B cell (primary cell): ENCODE results near the gene KCNQ1OT1. TPM values are rescaled to one million over a fixed set of nuclear protein-coding genes. Genes with fewer than 3 reads are reported as not detected.

ENCODE experiments used
- ATAC-seq: fragments of 200-7000 bp; cut with Tn5 transposase; one replicate; pipeline ENCODE4 v1.10.0; 2021; ENCODE audit warnings: low read depth, mild to moderate bottlenecking, moderate number of reproducible peaks, moderate library complexity
- CTCF ChIA-PET: fragments of 350-600 bp; sonication (Branson Sonifier 250); formaldehyde crosslinking; loops from one replicate; lab custom pipeline; 2021; ENCODE audit warnings: antibody characterized with exemption, inconsistent platforms; lab: Charles Lee
- POLR2A ChIA-PET: fragments of 350-600 bp; sonication (Branson Sonifier 250); formaldehyde crosslinking; loops from one replicate; lab custom pipeline; 2021; ENCODE audit warnings: antibody characterized with exemption; lab: Charles Lee
- DNase-seq: peaks from one replicate; pipeline ENCODE4 v3.0.0; 2013
- H2AFZ ChIP-seq: 2 replicates; pipeline ENCODE4 v1.6.1; 2012; ENCODE audit warnings: mild to moderate bottlenecking, low read depth, low read length; ENCODE audit not compliant: insufficient read depth, poor library complexity, severe bottlenecking
- H3K27ac ChIP-seq, 2 donors: 1 replicate in 1 of 2; 2 replicates in 1 of 2; pipeline ENCODE4 v1.5.1; 2012 to 2013; ENCODE audit warnings: low read length in 2 of 2, mild to moderate bottlenecking in 2 of 2, moderate library complexity in 1 of 2
- H3K27me3 ChIP-seq, 4 experiments: fragments of 200-600 bp in 1 of 4; sonication (generic) in 1 of 4; replicated peaks in 1 of 4; 1 replicate in 2 of 4; 2 replicates in 2 of 4; pipeline versions ENCODE4 v1.6.1 to v1.7.0; 2013 to 2016; ENCODE audit warnings: low read length in 3 of 4, mild to moderate bottlenecking in 2 of 4, mixed read lengths in 1 of 4, moderate library complexity in 1 of 4; ENCODE audit not compliant: insufficient read depth in 4 of 4, control insufficient read depth in 3 of 4; ENCODE audit errors: control extremely low read depth in 1 of 4
- H3K36me3 ChIP-seq, 2 experiments: replicated peaks in 1 of 2; 1 replicate in 1 of 2; 2 replicates in 1 of 2; pipeline versions ENCODE4 v1.6.1 to v1.7.1; 2013; ENCODE audit warnings: low read length in 1 of 2; ENCODE audit not compliant: insufficient read depth in 2 of 2, control insufficient read depth in 1 of 2; ENCODE audit errors: control extremely low read depth in 1 of 2, extremely low read depth in 1 of 2
- H3K4me1 ChIP-seq, 2 donors: fragments of 200-600 bp in 1 of 2; sonication (generic) in 1 of 2; 1 replicate in 1 of 2; 2 replicates in 1 of 2; pipeline versions ENCODE4 v1.5.1 to v1.6.1; 2013 to 2017; ENCODE audit warnings: low read length in 2 of 2; ENCODE audit not compliant: control insufficient read depth in 2 of 2, insufficient read depth in 2 of 2
- H3K4me2 ChIP-seq: replicated peaks from 2 replicates; pipeline ENCODE3; 2012; ENCODE audit warnings: mild to moderate bottlenecking, low read depth, low read length; ENCODE audit not compliant: poor library complexity, severe bottlenecking
- H3K4me3 ChIP-seq, 5 experiments: fragments of 200-600 bp in 1 of 5; sonication (generic) in 1 of 5; 1 replicate in 3 of 5; 2 replicates in 2 of 5; pipeline versions ENCODE4 v1.5.1 to v1.7.0; 2011 to 2016; ENCODE audit warnings: low read length in 4 of 5, mild to moderate bottlenecking in 4 of 5, low read depth in 2 of 5, control low read depth in 1 of 5, moderate library complexity in 1 of 5; ENCODE audit not compliant: insufficient read depth in 1 of 5; ENCODE audit errors: control extremely low read depth in 1 of 5, extremely low read depth in 1 of 5
- H3K79me2 ChIP-seq: fragments of 200-600 bp; sonication (generic); one replicate; pipeline ENCODE4 v1.6.0; 2016; ENCODE audit warnings: low read length; ENCODE audit not compliant: control insufficient read depth, insufficient read depth
- H3K9ac ChIP-seq: fragments of 200-600 bp; sonication (generic); 2 replicates; pipeline ENCODE4 v1.6.1; 2017; ENCODE audit warnings: mild to moderate bottlenecking, low read length, moderate library complexity
- H3K9me3 ChIP-seq, 3 donors: one replicate each; pipeline versions ENCODE4 v1.6.1 to v1.7.1; 2013; ENCODE audit warnings: low read length in 2 of 3; ENCODE audit not compliant: control insufficient read depth in 2 of 3, insufficient read depth in 1 of 3; ENCODE audit errors: control extremely low read depth in 1 of 3
- H4K20me1 ChIP-seq: 2 replicates; pipeline ENCODE4 v1.6.0; 2012; ENCODE audit warnings: mild to moderate bottlenecking, low read length; ENCODE audit not compliant: insufficient read depth, control insufficient read depth, poor library complexity, severe bottlenecking
- H3K27ac Mint-ChIP-seq: one replicate; pipeline ENCODE4 v1.8.0; 2021; ENCODE audit warnings: mixed read lengths
- H3K27me3 Mint-ChIP-seq: one replicate; pipeline ENCODE4 v1.8.0; 2021; ENCODE audit warnings: mixed read lengths
- H3K4me1 Mint-ChIP-seq: one replicate; pipeline ENCODE4 v1.8.0; 2021; ENCODE audit warnings: mixed read lengths
- H3K4me3 Mint-ChIP-seq: one replicate; pipeline ENCODE4 v1.8.0; 2021; ENCODE audit warnings: mixed read lengths
- H3K9me3 Mint-ChIP-seq: one replicate; pipeline ENCODE4 v1.8.0; 2022; ENCODE audit warnings: mixed read lengths; ENCODE audit not compliant: insufficient read depth
- EZH2 ChIP-seq: IDR thresholded peaks from 2 replicates; pipeline ENCODE4 v1.6.1; 2012; ENCODE audit warnings: borderline replicate concordance, low read depth, mild to moderate bottlenecking, moderate library complexity, low read length; ENCODE audit not compliant: insufficient read depth, poor library complexity, severe bottlenecking
- WGBS: methylation state at CpG from one replicate; pipeline ENCODE4 v1.1.5; 2013; ENCODE audit warnings: missing lambda C conversion rate; ENCODE audit not compliant: insufficient coverage; 5-methylcytosine and 5-hydroxymethylcytosine counted together
- intact Hi-C: fragments of 100-400 bp; cut with micrococcal nuclease; formaldehyde crosslinking; loops from one replicate; pipeline ENCODE4 v1.10.0; 2022
- polyA plus RNA-seq: library from polyadenylated mRNA; depleted of rRNA; stranded (reverse); fragments of >200 nt; gene quantifications from 2 replicates; pipeline ENCODE4 v1.2.3, GENCODE V29; 2012
- total RNA-seq, 2 donors: library from RNA; stranded (reverse); fragments of 120-200 nt in 1 of 2; gene quantifications; 1 replicate in 1 of 2; 2 replicates in 1 of 2; pipeline versions ENCODE4 v1.2.3 to v1.2.4, GENCODE V29; 2013 to 2022
- TF ChIP-seq, protein P1 (sequence below): fragments of 200-600 bp; IDR thresholded peaks from one replicate; pipeline ENCODE4 v1.8.0; 2022; ENCODE audit warnings: antibody characterized with exemption, mild to moderate bottlenecking

The KCNQ1OT1 gene
- total and polyA plus RNA-seq, 2 donors (not counting 1 experiment from before 2014, with no cell fraction given), result 0.03 to 0.89 TPM

DNA sequence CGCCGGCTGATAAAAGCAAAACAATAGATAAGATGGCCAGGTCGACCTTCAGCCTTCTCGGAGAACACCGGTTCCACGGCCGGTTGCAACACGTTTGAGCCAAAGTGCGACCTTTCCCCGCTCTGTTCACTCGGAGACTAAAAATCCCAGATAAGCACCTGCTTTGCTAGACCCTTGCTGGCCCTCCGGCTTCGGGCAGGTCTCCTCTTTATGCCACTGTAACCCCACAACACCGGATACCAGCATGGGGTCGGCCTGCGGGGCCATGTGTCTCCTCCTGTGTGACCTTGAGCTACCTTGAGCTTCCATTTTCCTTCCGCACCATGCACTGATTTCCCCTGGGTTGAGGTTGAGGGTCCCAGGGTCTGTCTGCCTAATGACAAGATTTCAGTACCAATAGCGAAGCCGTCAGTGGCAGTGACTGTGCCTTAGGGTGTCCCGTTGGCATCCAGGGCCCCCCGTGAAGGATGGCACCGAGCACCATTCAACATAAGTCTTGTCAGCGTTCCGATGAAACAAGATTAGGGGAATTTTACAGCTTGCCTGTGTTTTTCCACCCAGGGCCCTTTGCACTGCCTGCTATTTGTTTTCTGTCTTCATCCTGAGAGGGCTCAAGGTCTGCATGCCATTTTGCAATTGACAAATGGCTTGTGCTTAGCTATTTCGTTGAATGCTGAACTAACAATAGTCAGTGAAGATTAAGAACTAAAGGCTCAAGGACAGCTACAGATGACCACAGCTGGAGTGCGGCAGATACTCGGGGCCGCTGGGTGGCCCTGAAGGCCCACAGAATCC, 136.4 kb downstream of the KCNQ1OT1 start:
- Histone ChIP-seq H3K27ac (no peak overlapping the region), H3K4me3 (no peak overlapping the region), H3K9me3 (no peaks in the 10 kb centered on the region), H3K4me1 (peaks cover 15% of the 10 kb centered on the region in 2 donors), H2AFZ (no peak overlapping the region), H3K27me3 (no peaks in the 10 kb centered on the region), H3K4me2 (no peak overlapping the region), H3K36me3 (peaks cover 0 to 3% of the 10 kb centered on the region in 2 experiments), H3K9ac (no peak overlapping the region), H3K79me2 (peaks cover 5% of the 10 kb centered on the region), H4K20me1 (peaks cover 27% of the 10 kb centered on the region)
- no peak overlapping the region for H3K27ac Mint-ChIP-seq
- H3K9me3 Mint-ChIP-seq, result no peaks in the 10 kb centered on the region
- no peak for DNase-seq
- TF ChIP-seq EZH2, result no peak
- TF ChIP-seq, protein P1, sequence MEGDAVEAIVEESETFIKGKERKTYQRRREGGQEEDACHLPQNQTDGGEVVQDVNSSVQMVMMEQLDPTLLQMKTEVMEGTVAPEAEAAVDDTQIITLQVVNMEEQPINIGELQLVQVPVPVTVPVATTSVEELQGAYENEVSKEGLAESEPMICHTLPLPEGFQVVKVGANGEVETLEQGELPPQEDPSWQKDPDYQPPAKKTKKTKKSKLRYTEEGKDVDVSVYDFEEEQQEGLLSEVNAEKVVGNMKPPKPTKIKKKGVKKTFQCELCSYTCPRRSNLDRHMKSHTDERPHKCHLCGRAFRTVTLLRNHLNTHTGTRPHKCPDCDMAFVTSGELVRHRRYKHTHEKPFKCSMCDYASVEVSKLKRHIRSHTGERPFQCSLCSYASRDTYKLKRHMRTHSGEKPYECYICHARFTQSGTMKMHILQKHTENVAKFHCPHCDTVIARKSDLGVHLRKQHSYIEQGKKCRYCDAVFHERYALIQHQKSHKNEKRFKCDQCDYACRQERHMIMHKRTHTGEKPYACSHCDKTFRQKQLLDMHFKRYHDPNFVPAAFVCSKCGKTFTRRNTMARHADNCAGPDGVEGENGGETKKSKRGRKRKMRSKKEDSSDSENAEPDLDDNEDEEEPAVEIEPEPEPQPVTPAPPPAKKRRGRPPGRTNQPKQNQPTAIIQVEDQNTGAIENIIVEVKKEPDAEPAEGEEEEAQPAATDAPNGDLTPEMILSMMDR, result no peak
- H3K4me3 Mint-ChIP-seq, result no peak overlapping the region
- ChIA-PET CTCF (interaction anchor here (1.2 kb wide), 1 partner anchor 30 kb away, joined by 3 read pairs; no protein-coding TSS in a partner anchor), POLR2A (no interaction called here)
- ATAC-seq, result no peak
- peaks cover 13% of the 10 kb centered on the region for H3K4me1 Mint-ChIP-seq
- intact Hi-C loops, result no loop called here
- whole genome bisulfite sequencing, result 96% methylated on average over 28 of the region's 28 CpGs
- H3K27me3 Mint-ChIP-seq, result no peaks in the 10 kb centered on the region

DNA sequence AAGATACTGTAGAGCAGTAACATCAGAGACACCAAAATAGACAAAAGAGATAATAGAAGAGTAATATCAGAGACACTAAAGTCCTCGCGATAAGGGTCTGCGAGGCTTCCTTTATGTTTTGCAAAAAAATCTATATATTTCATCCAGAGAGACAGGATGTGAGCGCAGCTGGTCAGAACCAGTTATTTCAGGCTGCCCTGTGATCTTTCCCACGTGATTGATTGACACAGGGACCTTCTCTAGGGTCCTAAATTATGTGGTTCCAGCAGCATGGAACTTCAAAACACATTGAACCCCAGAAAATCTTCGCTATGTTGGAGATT, 136.9 kb downstream of the KCNQ1OT1 start:
- Histone ChIP-seq H2AFZ (no peak overlapping the region), H3K4me3 (no peak overlapping the region), H3K4me1 (peaks cover 17 to 20% of the 10 kb centered on the region in 2 donors), H3K27me3 (no peaks in the 10 kb centered on the region), H3K4me2 (no peak overlapping the region), H4K20me1 (peaks cover 32% of the 10 kb centered on the region), H3K9ac (no peak overlapping the region), H3K27ac (no peak overlapping the region), H3K36me3 (peaks cover 0 to 3% of the 10 kb centered on the region in 2 experiments), H3K9me3 (no peaks in the 10 kb centered on the region), H3K79me2 (peaks cover 9% of the 10 kb centered on the region)
- Mint-ChIP-seq H3K27ac (no peak overlapping the region), H3K9me3 (no peaks in the 10 kb centered on the region), H3K4me1 (peaks cover 18% of the 10 kb centered on the region), H3K27me3 (no peaks in the 10 kb centered on the region), H3K4me3 (no peak overlapping the region)
- ATAC-seq, result no peak
- CTCF ChIA-PET, result interaction anchor here (1.2 kb wide), 1 partner anchor 29 kb away, joined by 3 read pairs; no protein-coding TSS in a partner anchor
- POLR2A ChIA-PET, result no interaction called here
- 90% methylated on average over 6 of the region's 6 CpGs for WGBS
- intact Hi-C loops, result no loop called here
- DNase-seq, result no peak
- TF ChIP-seq, protein P1, result no peak
- TF ChIP-seq EZH2, result no peak
